Measurements from ENCODE around the gene C22orf31. TPM values are rescaled to one million over a fixed set of nuclear protein-coding genes. Genes with fewer than 3 reads are reported as not detected.

The C22orf31 gene
- total RNA-seq, 2 experiments from 2014 or later, result not detected

- Mint-ChIP-seq H3K36me3 (ENCODE audit: low read depth) (no peaks in the 10 kb centered on the region), H3K4me1 (ENCODE audit: low read depth) (peaks cover 20% of the 10 kb centered on the region), H3K4me3 (peak overlapping the region; percentile 19), H3K27me3 (peaks cover 48% of the 10 kb centered on the region), H3K27ac (no peak overlapping the region), H3K9me3 (no peaks in the 10 kb centered on the region)
- ChIA-PET POLR2A (no interaction called here), CTCF (interaction anchor here (1.1 to 4.2 kb wide), 4 partner anchors 11 to 201 kb away, joined by 3 to 17 read pairs (median 4); no protein-coding TSS in a partner anchor)
- intact Hi-C loops (cut with micrococcal nuclease), result no loop called here
- no peak for TF ChIP-seq CTCF (IDR thresholded peaks at IDR 0.05)
- ATAC-seq (peak; percentile 45), DNase-seq (peak; percentile 55)
Observed at GRCh38 chr22:29030016-29030617, 31.5 kb downstream of the C22orf31 start.

- DNase-seq (no peak), ATAC-seq (no peak)
- peaks cover 20% of the 10 kb centered on the region for H3K4me1 Mint-ChIP-seq (ENCODE audit: low read depth)
- H3K4me3 Mint-ChIP-seq, result no peak overlapping the region
- H3K9me3 Mint-ChIP-seq, result no peaks in the 10 kb centered on the region
- CTCF ChIA-PET, result interaction anchor here (1.1 to 4.2 kb wide), 3 partner anchors 11 to 174 kb away, joined by 3 to 17 read pairs (median 4); no protein-coding TSS in a partner anchor
- intact Hi-C loops (cut with micrococcal nuclease), result no loop called here
- no peak for TF ChIP-seq CTCF (IDR thresholded peaks at IDR 0.05)
- POLR2A ChIA-PET, result no interaction called here
- H3K36me3 Mint-ChIP-seq (ENCODE audit: low read depth), result no peaks in the 10 kb centered on the region
- H3K27ac Mint-ChIP-seq, result no peak overlapping the region
- H3K27me3 Mint-ChIP-seq, result peaks cover 48% of the 10 kb centered on the region
Observed at GRCh38 chr22:29029202-29030000, 32.2 kb downstream of the C22orf31 start.

- H3K36me3 Mint-ChIP-seq (ENCODE audit: low read depth), result no peaks in the 10 kb centered on the region
- no peak overlapping the region for H3K4me3 Mint-ChIP-seq
- CTCF ChIA-PET, result interaction anchor here (1.1 to 1.2 kb wide), 2 partner anchors 12 to 173 kb away, joined by 3 to 4 read pairs; no protein-coding TSS in a partner anchor
- POLR2A ChIA-PET, result interaction anchor here (1.1 kb wide), 1 partner anchor 11 kb away, joined by 4 read pairs; no protein-coding TSS in a partner anchor
- intact Hi-C loops (cut with micrococcal nuclease), result no loop called here
- no peaks in the 10 kb centered on the region for H3K9me3 Mint-ChIP-seq
- TF ChIP-seq CTCF (IDR thresholded peaks at IDR 0.05), result no peak
- H3K27ac Mint-ChIP-seq, result no peak overlapping the region
- ATAC-seq (no peak), DNase-seq (no peak)
- H3K4me1 Mint-ChIP-seq (ENCODE audit: low read depth), result peaks cover 20% of the 10 kb centered on the region
- H3K27me3 Mint-ChIP-seq, result peaks cover 51% of the 10 kb centered on the region
Observed at GRCh38 chr22:29028468-29028867, 33.2 kb downstream of the C22orf31 start.

- Mint-ChIP-seq H3K4me3 (no peak overlapping the region), H3K9me3 (no peaks in the 10 kb centered on the region), H3K36me3 (ENCODE audit: low read depth) (no peaks in the 10 kb centered on the region), H3K4me1 (ENCODE audit: low read depth) (peaks cover 20% of the 10 kb centered on the region), H3K27me3 (peaks cover 45% of the 10 kb centered on the region), H3K27ac (no peak overlapping the region)
- DNase-seq, result no peak
- intact Hi-C loops (cut with micrococcal nuclease), result no loop called here
- ChIA-PET POLR2A (no interaction called here), CTCF (interaction anchor here (0.6 to 1.5 kb wide), 2 partner anchors 13 to 229 kb away, joined by 3 to 4 read pairs; no protein-coding TSS in a partner anchor)
- TF ChIP-seq CTCF (IDR thresholded peaks at IDR 0.05), result no peak
- no peak for ATAC-seq
Observed at GRCh38 chr22:29026579-29026978, 35.1 kb downstream of the C22orf31 start.

Data from activated CD8-positive, alpha-beta T cell treated with anti-CD3 and anti-CD28 coated beads for 36 hours (primary cell).